ENCODE measurements around the gene GLT6D1.
"Not testable (repeated sequence)": the region's sequence is repeated elsewhere in the genome, so short reads cannot be mapped to it uniquely, and the experiment has no call there.

The GLT6D1 gene, protein sequence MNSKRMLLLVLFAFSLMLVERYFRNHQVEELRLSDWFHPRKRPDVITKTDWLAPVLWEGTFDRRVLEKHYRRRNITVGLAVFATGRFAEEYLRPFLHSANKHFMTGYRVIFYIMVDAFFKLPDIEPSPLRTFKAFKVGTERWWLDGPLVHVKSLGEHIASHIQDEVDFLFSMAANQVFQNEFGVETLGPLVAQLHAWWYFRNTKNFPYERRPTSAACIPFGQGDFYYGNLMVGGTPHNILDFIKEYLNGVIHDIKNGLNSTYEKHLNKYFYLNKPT

DNA sequence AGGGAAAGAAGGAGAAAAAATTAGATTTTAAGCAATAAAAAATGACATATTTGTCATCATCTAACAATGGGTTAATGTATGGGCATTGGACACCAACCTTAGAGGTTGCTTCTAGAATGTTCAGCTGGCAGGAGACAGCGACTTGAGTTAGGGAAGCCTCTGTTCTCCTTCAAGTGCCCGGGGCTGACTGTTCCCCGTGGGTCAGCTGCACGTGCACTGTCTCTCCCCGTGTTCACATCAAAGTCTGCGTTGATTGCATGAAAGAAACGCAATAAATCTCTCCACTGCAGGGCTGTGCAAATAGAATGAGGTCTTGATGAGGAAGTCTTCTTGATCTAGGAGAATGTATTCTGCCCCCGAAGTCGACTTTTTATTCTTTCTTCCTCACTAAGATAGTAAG lies at the start of gene GLT6D1:
Gene GLT6D1, minus strand, starts transcription at position 345 of the 400 bp plus-strand sequence. CDS start 353 bp downstream, outside the sequence.
- DNase-seq (ENCODE audit: low read depth): no peak

DNA sequence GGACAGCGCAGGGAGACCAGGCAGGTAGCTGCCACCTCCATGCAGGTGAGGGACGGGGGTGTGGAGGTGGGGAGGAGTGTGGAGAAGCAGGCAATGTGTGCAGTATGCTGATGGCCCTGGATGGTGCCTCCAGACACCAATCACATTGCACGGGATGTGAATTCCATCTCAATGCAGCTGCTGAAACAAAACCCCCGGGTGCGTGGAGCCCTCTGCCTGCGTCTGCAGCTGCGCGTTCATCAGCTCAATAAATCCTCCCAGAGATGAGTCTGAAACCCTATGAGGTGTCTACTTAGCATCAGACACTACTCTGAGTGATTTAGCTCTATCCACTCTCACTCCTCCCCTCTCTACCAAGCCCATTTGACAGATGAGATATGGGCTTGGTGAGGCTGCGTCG lies 49.7 kb upstream of the GLT6D1 start:
- DNase-seq (ENCODE audit: low read depth): no peak

DNA sequence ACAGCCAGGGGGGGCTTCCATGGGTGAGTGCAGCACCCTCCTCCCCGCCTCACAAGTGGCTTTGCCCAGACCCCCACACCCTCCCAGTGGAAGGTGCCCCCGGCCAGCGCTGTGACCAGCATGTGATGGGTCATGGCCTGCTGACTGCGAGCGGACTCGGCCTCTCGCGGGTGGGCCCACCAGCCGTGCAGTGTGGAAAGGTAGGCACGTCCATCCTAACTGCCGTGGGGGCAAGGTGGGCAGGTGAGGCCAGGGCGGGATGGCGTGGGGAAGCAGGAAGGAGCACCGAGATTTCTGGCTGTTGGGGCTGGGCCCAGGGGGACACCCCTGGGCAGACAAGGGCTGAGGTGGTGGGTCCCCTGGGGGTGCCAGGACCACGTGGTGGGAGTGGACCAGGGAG lies 47.9 kb upstream of the GLT6D1 start:
- DNase-seq (ENCODE audit: low read depth): no peak

DNA sequence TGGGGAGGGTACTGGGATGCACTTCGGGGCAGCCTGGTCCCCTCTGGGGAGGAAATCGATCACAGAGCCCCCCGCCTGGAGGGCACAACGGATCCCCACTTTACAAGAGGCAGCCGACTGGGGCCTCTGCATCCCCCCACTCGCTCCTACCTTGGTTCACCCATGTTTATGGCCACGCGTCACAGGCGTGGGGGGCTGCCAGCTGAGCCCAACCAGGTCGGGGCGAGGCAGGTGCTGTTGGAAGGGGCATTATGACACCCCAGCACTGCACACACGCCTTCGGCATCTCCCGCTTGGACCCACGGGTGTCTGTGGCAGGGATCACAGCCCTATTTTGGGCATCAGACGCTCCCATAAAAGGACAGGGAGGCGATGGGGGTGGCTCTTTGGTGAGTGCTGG lies 45.4 kb upstream of the GLT6D1 start:
- no peak for DNase-seq (ENCODE audit: low read depth)

DNA sequence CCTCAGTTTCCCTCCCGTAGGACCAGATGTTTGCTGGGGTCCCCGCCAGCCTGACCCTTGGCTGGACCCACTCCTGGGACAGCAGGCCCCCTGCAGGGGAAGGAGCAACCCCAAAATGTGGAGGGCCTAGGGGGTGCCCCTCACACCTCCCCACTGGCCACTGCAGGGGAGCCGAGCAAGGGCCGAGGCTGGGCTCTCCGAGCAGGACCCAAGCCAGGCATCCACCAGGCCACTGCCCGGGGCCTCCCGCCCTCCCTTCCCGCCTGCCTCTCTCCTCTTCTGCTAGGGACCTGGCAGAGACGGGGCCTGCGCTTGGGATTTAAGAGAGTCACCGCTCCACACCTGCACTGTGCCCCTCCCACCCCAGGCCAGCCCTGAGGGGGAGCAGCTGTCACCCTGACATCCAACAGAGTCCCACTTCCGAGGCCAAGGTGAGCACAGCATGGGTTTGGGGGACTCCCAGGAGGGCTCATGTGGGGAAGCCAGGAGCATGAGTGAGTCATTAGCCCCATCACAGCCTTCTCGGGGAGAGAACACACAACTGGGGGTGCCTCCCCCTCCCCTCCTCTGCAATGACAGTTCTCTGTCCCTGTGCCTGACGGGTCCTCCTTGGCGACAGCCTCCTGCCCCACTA lies 44.2 kb upstream of the GLT6D1 start:
- DNase-seq (ENCODE audit: low read depth): no peak

DNA sequence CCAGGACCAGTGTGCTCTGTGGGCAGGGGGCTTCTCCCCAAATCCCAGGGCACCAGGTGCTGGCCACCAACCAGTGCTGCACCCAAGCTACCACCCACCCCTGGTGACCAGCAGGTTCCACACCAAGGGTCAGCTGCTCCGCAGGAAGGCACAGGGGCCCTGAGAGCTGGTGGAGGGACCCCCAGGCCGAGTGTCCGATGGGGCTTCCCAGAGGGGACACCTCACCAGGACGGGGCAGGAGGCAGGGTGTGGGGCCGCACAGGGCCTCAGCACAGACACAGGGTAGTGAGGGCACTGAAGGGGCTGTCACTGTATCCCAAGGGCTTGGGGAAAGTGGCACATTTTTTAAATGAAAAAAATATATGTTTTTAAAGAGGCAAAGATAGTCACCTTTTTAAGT lies 41.8 kb upstream of the GLT6D1 start:
- DNase-seq (ENCODE audit: low read depth): no peak

DNA sequence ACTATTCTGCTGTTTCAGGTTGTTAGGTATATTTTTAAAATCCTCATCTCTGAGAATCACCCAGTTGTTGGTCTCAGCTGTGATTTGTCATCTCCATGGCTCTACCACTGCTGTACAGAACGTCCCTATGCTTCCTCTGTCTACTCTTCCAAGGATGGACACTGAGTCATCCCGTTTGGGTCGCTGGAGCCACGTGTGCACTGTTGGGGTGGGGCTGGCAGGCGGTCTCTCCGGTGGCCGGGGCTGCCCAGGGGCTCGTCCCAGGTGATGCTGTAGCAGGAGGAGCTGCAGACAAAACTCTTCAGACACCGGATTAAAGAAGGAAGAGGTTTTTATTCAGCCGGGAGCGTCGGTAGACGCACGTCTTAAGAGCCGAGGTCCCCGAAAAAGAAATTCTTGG lies 40.7 kb upstream of the GLT6D1 start:
- no peak for DNase-seq (ENCODE audit: low read depth)

DNA sequence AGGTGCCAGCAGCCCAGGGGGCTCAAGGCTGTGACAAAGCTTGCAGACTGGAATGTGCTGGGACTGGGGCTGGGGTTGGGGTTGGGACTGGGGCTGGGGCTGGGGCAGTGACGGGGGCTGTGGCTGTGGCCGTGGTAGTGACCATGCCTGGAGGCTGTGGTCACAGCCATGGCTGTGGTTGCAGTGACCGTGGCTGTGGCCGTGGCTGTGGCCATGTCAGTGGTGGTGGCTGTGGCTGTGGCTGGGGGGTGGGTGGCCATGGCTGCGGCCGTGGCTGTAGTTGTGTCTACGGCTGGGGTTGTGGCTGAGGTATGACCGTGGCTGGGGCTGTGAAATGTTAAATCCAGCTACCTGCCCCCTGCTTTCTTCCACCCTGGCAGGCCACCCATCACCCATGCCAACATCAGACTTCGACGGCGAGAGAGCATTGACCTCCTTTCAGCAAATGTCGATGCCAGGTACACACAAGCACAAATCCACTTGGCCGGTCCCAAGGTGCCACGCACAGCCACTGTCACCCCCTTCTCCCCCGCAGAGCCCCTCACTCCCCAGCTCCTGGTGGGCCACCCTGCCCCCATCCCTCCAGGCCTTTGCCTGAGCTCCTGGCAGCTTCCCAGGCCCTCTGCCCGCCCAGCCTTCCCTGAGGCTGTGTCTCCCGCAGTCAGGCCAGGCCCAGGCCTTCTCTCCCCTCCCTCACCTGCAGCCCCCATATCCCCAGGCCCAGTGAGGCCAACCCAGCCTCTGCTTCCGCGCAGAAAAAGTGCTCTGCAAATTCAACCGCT lies 39.1 kb upstream of the GLT6D1 start:
- no peak for DNase-seq (ENCODE audit: low read depth)

DNA sequence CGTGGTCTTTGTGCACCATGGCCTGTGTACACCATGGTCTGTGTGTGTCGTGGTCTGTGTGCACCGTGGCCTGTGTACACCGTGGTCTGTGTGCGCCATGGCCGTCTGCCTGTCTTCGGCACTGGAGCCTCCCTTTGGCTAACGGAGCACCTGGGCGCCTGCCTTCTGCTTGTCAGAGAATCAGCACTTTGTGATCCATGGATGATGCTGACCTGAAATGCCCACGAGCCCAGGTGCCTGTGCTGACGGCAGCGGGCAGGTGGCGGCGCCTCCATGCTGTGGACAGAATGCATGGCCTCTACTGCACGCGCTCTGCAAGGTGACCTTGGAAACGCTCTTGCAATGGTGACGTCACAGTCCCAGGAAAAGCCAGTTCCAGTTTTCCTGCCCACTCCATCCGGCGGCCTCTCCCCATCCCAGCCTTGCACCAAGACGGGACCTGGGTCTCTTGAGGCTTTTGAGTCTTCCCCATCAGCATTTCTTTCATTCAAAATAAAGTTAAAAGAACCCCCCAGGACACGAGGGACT lies 38.4 kb upstream of the GLT6D1 start:
- no peak for DNase-seq (ENCODE audit: low read depth)

DNA sequence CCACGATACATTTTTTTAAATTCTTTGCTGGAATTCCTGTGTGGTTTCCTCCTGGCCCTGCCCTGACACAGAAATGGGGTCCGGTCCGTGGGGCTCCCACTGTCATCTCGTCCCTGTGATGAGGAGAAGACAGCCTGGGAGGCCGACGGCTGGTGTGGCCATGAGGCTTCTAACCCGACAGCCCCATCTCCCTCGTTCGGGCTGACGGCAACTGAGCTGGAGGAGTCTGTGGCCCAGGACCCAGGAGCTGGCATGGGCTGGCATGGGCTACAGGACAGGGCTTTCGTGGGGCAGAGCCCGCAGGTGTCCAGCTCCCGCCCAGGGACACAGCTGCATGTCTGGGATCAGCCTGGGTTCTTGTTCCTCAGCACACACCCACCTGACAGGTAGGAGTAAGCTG lies 37.6 kb upstream of the GLT6D1 start:
- DNase-seq (ENCODE audit: low read depth): no peak

DNA sequence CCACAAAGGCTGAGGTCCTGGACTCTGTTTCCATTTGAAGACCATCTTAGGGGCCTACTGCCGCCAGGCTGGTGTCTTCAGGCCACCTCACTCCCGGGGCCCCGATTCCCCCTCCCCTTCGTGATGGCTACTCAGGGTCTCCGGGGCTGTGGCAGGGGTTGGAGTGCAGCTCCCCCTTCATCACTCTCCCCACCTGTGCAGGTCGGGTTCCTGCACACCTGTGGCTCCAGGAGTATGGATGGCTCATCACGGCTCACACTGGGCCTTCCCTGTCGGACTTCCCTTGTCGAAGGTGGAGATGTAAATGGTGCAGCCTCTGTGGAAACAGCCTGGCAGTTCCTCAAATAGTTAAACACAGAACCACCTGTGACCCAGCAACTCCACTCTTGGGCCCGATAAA lies 35.6 kb upstream of the GLT6D1 start:
- no peak for DNase-seq (ENCODE audit: low read depth)

DNA sequence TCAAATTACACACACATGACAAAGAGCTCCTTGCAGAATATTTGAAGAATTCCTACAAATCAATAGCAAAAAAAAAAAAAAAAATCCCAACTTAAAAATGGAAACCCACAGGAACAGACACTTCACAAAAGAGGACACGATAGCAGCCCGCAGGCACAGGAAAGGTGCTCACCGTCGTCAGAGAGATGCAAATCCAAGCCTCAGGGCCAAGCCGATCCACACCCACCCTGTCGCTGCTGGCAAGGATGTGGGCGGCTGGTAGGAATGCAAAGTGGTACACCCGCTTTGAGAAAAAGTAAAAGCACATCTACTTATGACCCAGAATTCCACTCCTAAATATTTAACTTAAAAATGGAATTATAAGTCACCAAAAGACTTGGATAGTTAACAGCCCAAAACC lies 34.6 kb upstream of the GLT6D1 start:
- no peak for DNase-seq (ENCODE audit: low read depth)

DNA sequence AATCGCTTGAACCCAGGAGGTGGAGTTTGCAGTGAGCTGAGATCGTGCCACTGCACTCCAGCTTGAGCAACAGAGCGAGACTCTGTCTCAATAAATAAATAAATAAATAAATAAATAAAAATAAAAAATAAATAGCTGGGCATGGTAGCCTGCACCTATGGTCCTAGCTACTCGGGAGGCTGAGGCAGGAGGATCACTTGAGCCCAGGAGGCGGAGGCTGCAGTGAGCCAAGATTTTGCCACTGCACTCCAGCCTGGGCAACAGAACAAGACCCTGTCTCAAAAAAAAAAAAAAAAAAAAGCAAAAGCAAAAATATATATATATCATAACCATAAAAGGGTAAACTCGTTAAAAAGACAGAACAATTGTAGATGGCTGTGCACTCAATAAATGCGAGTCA lies 33.4 kb upstream of the GLT6D1 start:
- not testable (repeated sequence) for DNase-seq (ENCODE audit: low read depth)

DNA sequence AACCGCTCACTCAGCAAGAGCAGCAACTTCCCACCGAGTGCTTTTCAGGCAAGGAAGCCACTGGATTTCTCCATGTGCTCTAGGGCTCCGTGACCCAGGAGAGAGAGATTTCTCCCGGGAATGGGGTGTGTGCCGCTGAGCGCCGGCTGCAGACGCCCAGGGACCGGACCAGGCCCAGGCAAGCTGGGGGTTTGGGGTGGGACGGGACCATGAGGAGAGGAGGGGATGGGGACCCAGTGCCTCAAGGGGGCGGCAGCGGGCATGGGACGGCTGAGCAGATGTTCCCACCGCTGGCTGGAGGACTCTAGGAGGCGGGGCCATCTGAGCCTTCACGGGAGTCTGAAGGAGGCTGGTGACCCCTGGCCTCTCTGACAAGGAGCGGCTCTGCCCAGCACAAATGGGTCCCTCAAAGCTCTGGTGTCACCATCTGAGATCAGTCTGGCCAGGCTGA lies 32.3 kb upstream of the GLT6D1 start:
- DNase-seq (ENCODE audit: low read depth): no peak

DNA sequence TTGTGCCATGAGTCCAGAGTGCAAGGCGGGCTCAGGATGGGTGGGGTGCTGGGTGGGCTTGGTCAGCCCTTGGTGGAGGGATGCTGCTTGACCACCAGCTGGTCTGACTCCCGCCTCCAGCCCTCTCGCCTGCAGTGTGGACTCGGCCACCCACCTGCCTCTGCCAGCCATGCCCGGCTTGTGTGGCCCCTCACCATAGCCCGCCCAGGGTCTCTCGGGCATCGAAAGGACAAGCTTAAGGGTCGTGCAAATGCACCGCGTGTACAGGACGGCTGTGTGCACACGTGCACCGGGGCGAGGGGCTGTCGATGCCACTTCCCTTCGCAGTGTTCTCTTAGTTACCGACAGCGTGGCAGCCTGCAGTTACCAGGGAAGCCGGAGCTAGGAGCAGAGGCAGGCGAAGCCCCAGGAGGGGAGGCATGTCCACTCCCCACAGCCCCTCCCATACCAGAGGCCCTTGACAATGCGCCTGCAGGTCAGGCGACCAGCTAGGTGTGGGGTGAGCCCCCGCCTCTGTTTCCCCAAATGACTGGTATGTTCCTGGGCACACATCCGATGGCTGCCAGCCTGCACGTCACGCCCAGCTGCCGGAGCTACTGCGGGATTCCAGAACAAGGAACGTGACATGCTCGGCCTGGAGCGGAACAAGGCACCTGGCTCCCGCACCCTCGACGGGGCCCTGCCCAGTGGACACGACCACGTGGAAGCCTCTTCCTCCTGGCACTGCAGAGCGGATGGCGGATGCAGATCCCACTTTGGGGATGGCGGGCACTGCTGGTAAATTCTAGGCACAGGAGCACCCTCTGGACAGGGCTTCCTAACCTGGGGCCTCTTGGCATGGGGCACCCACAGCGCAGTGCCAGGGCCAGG lies 31.6 kb upstream of the GLT6D1 start:
- no peak for DNase-seq (ENCODE audit: low read depth)

DNA sequence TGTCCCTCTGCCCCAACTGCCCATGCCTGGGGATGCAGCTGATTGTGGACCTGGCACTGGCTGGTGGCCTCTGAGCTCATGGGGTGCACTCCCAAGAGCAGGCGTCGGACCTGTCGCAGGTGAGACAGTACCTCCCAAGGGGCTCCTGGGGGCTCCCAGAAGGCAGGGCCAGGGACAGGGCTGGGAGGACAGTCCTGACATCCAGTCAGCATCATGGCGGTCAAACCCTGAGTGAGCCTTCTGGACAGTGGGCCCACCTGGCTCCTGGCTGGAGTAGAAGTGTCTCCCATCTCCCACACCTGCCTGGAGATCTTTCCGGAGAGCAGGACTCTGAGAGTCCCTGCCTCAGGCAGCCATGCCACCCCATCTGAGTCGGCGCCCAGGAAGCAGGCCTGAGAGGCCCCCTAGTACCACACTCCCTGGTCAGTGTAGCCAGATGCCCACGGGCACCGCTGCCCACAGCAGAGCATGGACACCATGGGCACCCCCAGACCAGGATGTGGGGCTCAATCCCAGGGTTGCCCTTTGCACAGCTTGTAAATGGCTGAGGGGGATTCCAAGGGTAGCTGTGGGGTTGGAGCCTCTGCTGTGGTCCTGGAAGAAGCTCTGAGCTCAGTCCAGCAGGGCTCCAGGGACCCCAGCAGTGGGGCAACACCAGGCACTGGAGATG lies 30.4 kb upstream of the GLT6D1 start:
- no peak for DNase-seq (ENCODE audit: low read depth)

DNA sequence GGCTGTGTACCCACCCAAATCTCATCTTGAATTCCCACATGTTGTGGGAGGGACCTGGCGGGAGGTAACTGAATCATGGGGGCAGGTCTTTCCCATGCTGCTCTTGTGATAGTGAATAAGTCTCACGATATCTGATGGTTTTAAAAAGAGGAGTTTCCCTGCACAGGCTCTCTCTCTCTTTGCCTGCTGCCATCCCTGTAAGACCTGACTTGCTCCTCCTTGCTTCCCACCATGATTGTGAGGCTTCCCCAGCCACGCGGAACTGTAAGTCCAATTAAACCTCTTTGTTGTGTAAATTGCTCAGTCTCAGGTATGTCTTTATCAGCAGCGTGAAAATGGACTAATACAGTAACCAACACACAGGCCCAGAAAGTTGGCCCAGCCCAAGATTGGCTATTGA lies 29.7 kb upstream of the GLT6D1 start:
- DNase-seq (ENCODE audit: low read depth): not testable (repeated sequence)

DNA sequence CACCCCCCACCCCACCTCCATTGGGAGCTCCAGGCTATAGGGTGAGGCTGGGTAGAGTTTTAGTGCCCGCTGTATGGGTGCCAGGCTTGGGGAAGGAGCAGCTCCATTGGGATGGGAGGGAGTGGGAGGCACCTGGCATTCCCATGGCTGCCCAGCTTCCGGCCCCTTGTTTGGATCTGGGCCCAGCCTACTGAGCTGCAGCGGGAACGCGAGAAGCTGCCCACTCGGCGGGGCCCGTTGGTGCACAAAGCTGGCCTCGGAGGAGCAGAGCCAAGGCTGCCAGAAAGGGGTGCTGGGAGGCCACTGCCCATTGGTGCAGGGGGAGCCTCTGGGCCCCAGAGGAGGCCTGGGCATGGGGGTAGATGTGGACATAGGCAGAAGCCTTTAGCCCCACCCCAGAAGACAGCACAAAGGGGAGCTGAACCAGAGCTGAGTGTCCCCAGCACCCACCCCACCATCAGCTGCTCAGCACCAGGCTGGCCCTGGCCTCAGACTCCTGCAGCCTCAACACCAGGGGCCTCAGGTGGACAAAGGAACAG lies 28.2 kb upstream of the GLT6D1 start:
- DNase-seq (ENCODE audit: low read depth): no peak

DNA sequence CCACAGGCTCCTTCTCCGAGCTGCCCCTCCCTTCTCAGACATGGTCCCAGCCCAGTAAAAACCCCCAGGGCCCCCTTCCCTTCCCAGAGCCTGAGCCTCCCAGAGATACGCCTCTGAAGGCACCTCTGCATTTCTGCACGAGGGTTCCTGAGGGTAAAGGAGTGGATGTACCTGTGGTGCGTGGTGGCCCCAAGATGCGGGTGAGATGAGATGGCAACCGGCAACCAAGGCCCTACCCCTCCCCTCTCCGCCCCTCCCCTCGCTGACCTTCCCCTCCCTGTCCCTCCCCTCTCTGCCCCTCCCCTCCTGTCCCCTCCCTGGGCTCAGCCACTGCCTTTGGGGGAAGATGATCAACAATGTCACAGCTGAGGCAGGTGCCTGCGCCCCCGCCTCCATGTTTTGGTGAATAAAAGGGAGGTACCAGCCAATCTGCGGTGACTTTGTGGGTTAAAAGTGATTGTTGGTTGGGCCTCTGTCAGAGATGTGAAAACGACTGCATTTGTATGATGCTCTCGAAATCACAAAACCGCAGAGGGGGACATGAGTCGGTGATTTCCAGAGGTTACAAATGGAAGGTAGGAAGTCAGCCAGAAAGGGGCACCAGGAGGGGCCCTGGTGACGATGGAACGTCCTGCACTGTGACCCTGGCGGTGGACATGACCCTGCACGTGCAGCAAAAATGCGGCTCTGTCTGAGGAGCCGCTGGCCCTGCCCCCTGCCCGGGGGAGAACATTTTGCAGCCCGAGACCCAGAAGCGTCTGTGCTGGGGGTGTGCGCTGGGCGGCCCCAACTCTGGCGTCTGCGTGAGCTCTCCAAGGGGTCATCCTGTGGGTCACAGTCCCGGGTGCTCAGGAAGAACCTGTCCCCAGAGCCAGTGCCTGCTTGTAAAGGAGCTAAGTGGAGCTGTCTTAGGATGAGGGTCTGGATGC lies 27.5 kb upstream of the GLT6D1 start:
- no peak for DNase-seq (ENCODE audit: low read depth)

DNA sequence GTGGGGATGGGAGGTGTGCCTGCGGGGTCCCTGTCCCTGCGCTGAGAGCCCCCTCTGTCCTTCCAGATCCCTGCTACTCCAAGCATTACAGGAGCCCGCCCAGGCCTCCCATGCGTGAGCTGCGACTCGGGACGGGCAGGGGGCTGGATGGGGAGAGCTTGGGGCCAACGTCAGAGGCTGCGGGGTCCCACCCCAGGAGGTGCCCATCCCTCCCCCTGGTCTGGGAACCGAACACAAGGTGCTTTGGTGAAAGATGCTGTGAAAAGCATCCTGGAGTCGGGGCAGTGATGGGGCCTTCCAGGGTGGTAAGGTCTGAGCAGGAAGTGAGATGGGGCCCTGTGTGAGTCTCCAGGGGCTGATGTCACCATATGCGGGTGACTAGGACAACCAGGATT lies 26.5 kb upstream of the GLT6D1 start:
- DNase-seq (ENCODE audit: low read depth): no peak
